ENCODE measurements around the gene FNIP2. TPM values are rescaled to one million over a fixed set of nuclear protein-coding genes. Genes with fewer than 3 reads are reported as not detected.

FNIP2 gene
- polyA plus RNA-seq, 1 of the 3 experiments (the other 2 are of a cell fraction): 0.97 TPM

- H3K9me3 ChIP-seq: no peaks in the 10 kb centered on the region
- H3K79me2 ChIP-seq (ENCODE audit: insufficient read depth): peaks cover 73% of the 10 kb centered on the region
- no peak overlapping the region for H3K9ac ChIP-seq
- H3K4me1 ChIP-seq (ENCODE audit: control insufficient read depth in 1 of 2, insufficient read depth in 2 of 2, low read depth in 1 of 2, low read length in 1 of 2): peaks cover 7 to 12% of the 10 kb centered on the region in 2 experiments; a peak in 2 of 4 replicates
- no peaks in the 10 kb centered on the region for H3K27me3 ChIP-seq (ENCODE audit: insufficient read depth)
- peaks cover 20% of the 10 kb centered on the region for H3F3A ChIP-seq (replicated peaks; ENCODE audit: insufficient read depth)
- H2AFZ ChIP-seq (ENCODE audit: low read depth): no peak overlapping the region
- ChIA-PET CTCF (no interaction called here), POLR2A (no interaction called here)
- H3K9me2 ChIP-seq: no peaks in the 10 kb centered on the region
- no peak overlapping the region for H3K4me3 ChIP-seq (ENCODE audit: low read depth in 2 of 2, low read length in 1 of 2)
- 94% methylated on average over 2 of the region's 2 CpGs for WGBS (ENCODE audit: low lambda C conversion rate)
- no peaks in the 10 kb centered on the region for H4K20me1 ChIP-seq (ENCODE audit: insufficient read depth)
- H3K27ac ChIP-seq (ENCODE audit: low read depth in 2 of 2, low read length in 1 of 2): no peak overlapping the region
- no peak overlapping the region for H3K4me2 ChIP-seq
- no peak for DNase-seq
- TF ChIP-seq, protein P1, sequence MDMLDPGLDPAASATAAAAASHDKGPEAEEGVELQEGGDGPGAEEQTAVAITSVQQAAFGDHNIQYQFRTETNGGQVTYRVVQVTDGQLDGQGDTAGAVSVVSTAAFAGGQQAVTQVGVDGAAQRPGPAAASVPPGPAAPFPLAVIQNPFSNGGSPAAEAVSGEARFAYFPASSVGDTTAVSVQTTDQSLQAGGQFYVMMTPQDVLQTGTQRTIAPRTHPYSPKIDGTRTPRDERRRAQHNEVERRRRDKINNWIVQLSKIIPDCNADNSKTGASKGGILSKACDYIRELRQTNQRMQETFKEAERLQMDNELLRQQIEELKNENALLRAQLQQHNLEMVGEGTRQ (IDR thresholded peaks at IDR 0.05; ENCODE audit: borderline replicate concordance, low read depth, low read length): no peak
- TF ChIP-seq NRF1 (IDR thresholded peaks at IDR 0.05; ENCODE audit: low read depth, low read length): no peak
- no peak for TF ChIP-seq RAD21 (IDR thresholded peaks at IDR 0.05; ENCODE audit: low read length)
- TF ChIP-seq JUND (IDR thresholded peaks at IDR 0.05): no peak
- no peak for TF ChIP-seq MAX (IDR thresholded peaks at IDR 0.05; ENCODE audit: low read depth)
- TF ChIP-seq FOXM1 (IDR thresholded peaks at IDR 0.05; ENCODE audit: low read depth): no peak
- TF ChIP-seq SMC3 (IDR thresholded peaks at IDR 0.05; ENCODE audit: low read depth, low read length): no peak
- TF ChIP-seq SIN3A (IDR thresholded peaks at IDR 0.05; ENCODE audit: borderline replicate concordance, low read depth, low read length): no peak
- TF ChIP-seq, protein P2, sequence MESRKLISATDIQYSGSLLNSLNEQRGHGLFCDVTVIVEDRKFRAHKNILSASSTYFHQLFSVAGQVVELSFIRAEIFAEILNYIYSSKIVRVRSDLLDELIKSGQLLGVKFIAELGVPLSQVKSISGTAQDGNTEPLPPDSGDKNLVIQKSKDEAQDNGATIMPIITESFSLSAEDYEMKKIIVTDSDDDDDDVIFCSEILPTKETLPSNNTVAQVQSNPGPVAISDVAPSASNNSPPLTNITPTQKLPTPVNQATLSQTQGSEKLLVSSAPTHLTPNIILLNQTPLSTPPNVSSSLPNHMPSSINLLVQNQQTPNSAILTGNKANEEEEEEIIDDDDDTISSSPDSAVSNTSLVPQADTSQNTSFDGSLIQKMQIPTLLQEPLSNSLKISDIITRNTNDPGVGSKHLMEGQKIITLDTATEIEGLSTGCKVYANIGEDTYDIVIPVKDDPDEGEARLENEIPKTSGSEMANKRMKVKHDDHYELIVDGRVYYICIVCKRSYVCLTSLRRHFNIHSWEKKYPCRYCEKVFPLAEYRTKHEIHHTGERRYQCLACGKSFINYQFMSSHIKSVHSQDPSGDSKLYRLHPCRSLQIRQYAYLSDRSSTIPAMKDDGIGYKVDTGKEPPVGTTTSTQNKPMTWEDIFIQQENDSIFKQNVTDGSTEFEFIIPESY (IDR thresholded peaks at IDR 0.05; ENCODE audit: borderline replicate concordance, low read depth): no peak
- TF ChIP-seq EZH2phosphoT487 (IDR thresholded peaks at IDR 0.05; ENCODE audit: borderline replicate concordance, low read depth): no peak
- TF ChIP-seq CHD2 (IDR thresholded peaks at IDR 0.05; ENCODE audit: low read length, partially characterized antibody): no peak
- no peak for TF ChIP-seq EP300 (IDR thresholded peaks at IDR 0.05; ENCODE audit: borderline replicate concordance in 1 of 2, low read depth in 1 of 2, low read length in 1 of 2)
- no peak for TF ChIP-seq GABPA (IDR thresholded peaks at IDR 0.05; ENCODE audit: low read depth)
- no peak for TF ChIP-seq RXRA (IDR thresholded peaks at IDR 0.05; ENCODE audit: borderline replicate concordance, low read depth)
- no peak for TF ChIP-seq FOXJ3 (CRISPR knock-in tag; IDR thresholded peaks at IDR 0.05)
- TF ChIP-seq MEF2A (IDR thresholded peaks at IDR 0.05; ENCODE audit: borderline replicate concordance, low read depth): no peak
- no peak for TF ChIP-seq RCOR1 (IDR thresholded peaks at IDR 0.05; ENCODE audit: low read length)
- no peaks in the 10 kb centered on the region for H3K36me3 ChIP-seq (replicated peaks in 1 of 2; ENCODE audit: control insufficient read depth in 1 of 2, insufficient read depth in 2 of 2, low read length in 1 of 2)
Observed at GRCh38 chr4:158771776-158772175, 3.0 kb downstream of the FNIP2 start.

Measured in SK-N-SH (cell line).